ENCODE results near the gene RPS4Y2. TPM values are rescaled to one million over a fixed set of nuclear protein-coding genes. Genes with fewer than 3 reads are reported as not detected.

RPS4Y2 gene
- total RNA-seq, result not detected

GRCh38 chrY:20755808-20756207 is at the start of gene RPS4Y2:
RPS4Y2 (plus strand) TSS chrY:20756108; CDS start chrY:20756164, 56 bp downstream.
- TF ChIP-seq CTCF (IDR thresholded peaks at IDR 0.05), result no peak
- no peak for TF ChIP-seq POLR2A (IDR thresholded peaks at IDR 0.05)
- Histone ChIP-seq H3K4me1 (no peaks in the 10 kb centered on the region), H3K27ac (no peak within 1 kb of the TSS), H3K9me3 (no peaks in the 10 kb centered on the region), H3K27me3 (no peaks in the 10 kb centered on the region), H3K4me3 (no peak within 1 kb of the TSS), H3K36me3 (no peaks in the 10 kb centered on the region)
- intact Hi-C loops (cut with DNase I; ENCODE audit: low total_unique reads), result no loop called here
- DNase-seq, result no peak

DNA sequence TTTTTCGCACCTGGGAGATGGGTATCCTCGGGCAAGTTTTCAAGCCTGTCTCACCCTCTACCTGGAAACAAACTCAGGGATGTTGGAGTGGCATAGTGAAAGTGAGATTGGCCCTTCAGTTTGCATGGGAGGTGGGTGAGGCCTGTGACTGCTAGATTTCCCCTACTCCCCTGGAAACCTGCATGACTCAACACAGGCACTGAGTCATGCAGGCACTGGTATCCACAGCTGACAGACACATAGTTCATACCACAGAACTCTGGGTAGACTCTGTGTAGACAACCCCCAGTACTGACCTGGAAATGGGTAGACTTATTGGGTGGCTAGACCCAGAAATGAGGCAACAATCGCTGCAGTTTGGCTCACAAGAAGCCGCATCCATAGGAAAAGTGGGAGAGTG is 41.5 kb upstream of the RPS4Y2 start:
- Histone ChIP-seq H3K36me3 (no peaks in the 10 kb centered on the region), H3K4me1 (no peaks in the 10 kb centered on the region), H3K4me3 (no peak overlapping the region), H3K27me3 (no peaks in the 10 kb centered on the region), H3K9me3 (no peaks in the 10 kb centered on the region), H3K27ac (no peak overlapping the region)
- intact Hi-C loops (cut with DNase I; ENCODE audit: low total_unique reads), result no loop called here
- DNase-seq, result no peak
- TF ChIP-seq CTCF (IDR thresholded peaks at IDR 0.05) (no peak), POLR2A (IDR thresholded peaks at IDR 0.05) (no peak)

GRCh38 chrY:20726184-20726907 is 29.6 kb upstream of the RPS4Y2 start:
- Histone ChIP-seq H3K4me1 (no peaks in the 10 kb centered on the region), H3K9me3 (no peaks in the 10 kb centered on the region), H3K27me3 (no peaks in the 10 kb centered on the region), H3K4me3 (no peak overlapping the region), H3K27ac (no peak overlapping the region), H3K36me3 (no peaks in the 10 kb centered on the region)
- intact Hi-C loops (cut with DNase I; ENCODE audit: low total_unique reads), result no loop called here
- no peak for TF ChIP-seq POLR2A (IDR thresholded peaks at IDR 0.05)
- no peak for TF ChIP-seq CTCF (IDR thresholded peaks at IDR 0.05)
- no peak for DNase-seq

DNA sequence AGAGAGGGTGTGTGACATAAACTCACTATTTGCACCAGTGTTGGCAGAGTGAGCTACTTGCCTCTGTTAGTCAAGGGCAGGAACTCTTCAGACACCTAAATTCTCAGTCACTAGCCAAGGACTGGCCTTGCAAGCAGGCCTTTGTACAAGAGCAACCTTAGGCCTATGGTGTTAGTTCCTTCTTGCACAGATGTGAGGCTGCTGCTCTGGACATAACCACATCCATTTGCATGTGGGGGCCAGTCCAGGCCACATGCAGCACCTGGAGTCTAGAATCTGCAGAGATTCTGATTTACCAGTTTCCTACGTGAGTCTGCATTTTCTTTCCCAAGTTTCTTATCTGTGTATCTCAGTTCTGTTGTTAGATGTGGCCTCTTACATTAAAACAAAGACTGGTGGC is 20.7 kb upstream of the RPS4Y2 start:
- Histone ChIP-seq H3K4me1 (no peaks in the 10 kb centered on the region), H3K9me3 (no peaks in the 10 kb centered on the region), H3K27ac (no peak overlapping the region), H3K27me3 (no peaks in the 10 kb centered on the region), H3K36me3 (no peaks in the 10 kb centered on the region), H3K4me3 (no peak overlapping the region)
- TF ChIP-seq CTCF (IDR thresholded peaks at IDR 0.05) (no peak), POLR2A (IDR thresholded peaks at IDR 0.05) (no peak)
- DNase-seq, result no peak
- intact Hi-C loops (cut with DNase I; ENCODE audit: low total_unique reads), result no loop called here

DNA sequence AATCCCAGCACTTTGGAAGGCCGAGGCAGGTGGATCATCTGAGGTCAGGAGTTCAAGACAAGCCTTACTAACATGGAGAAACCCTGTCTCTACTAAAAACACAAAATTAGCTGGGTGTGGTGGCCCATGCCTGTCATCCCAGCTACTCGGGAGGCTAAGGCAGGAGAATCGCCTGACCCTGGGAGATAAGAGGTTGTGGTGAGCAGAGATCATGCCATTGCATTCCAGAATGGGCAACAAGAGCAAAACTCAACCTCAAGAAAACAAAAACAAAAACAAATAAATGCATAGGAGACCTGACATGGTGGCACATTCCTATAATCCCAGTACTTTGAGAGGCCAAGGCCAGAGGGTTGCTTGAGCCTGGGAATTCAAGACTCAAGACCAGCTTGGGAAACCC is 16.1 kb upstream of the RPS4Y2 start:
- no peaks in the 10 kb centered on the region for H3K36me3 ChIP-seq
- no peaks in the 10 kb centered on the region for H3K4me1 ChIP-seq
- DNase-seq, result no peak
- no peaks in the 10 kb centered on the region for H3K9me3 ChIP-seq
- intact Hi-C loops (cut with DNase I; ENCODE audit: low total_unique reads), result no loop called here
- H3K4me3 ChIP-seq, result no peak overlapping the region
- no peaks in the 10 kb centered on the region for H3K27me3 ChIP-seq
- TF ChIP-seq CTCF (IDR thresholded peaks at IDR 0.05) (no peak), POLR2A (IDR thresholded peaks at IDR 0.05) (no peak)
- H3K27ac ChIP-seq, result no peak overlapping the region
